Measurements from ENCODE around the gene DEFB114. TPM values are rescaled to one million over a fixed set of nuclear protein-coding genes. Genes with fewer than 3 reads are reported as not detected.
"Not testable (repeated sequence)": the region's sequence is repeated elsewhere in the genome, so short reads cannot be mapped to it uniquely, and the experiment has no call there.

DEFB114 gene
- total RNA-seq, 1 experiment from 2014 or later = not detected

GRCh38 chr6:49949062-49949461 is 14.9 kb downstream of the DEFB114 start:
- no peak for DNase-seq
- Mint-ChIP-seq H3K9me3 (ENCODE audit: unreplicated experiment) (no peaks in the 10 kb centered on the region), H3K4me3 (ENCODE audit: unreplicated experiment) (no peak overlapping the region), H3K4me1 (ENCODE audit: low read depth, unreplicated experiment) (no peaks in the 10 kb centered on the region), H3K27me3 (ENCODE audit: insufficient read depth, unreplicated experiment) (no peaks in the 10 kb centered on the region), H3K36me3 (ENCODE audit: insufficient read depth, unreplicated experiment) (no peaks in the 10 kb centered on the region), H3K27ac (ENCODE audit: unreplicated experiment) (no peak overlapping the region)
- Histone ChIP-seq H3K36me3 (ENCODE audit: control insufficient read depth, insufficient read depth, low read length) (no peaks in the 10 kb centered on the region), H3K9me3 (no peaks in the 10 kb centered on the region; the same call in 1 of the 2 replicates), H3K4me1 (no peaks in the 10 kb centered on the region), H3K4me3 (ENCODE audit: low read depth, low read length) (no peak overlapping the region), H3K27me3 (replicated peaks; ENCODE audit: control insufficient read depth, insufficient read depth, low read length) (no peaks in the 10 kb centered on the region)
- ChIA-PET POLR2A (no interaction called here), CTCF (no interaction called here)
- intact Hi-C loops (cut with micrococcal nuclease; ENCODE audit: unreplicated experiment) = no loop called here
- TF ChIP-seq, protein P1, sequence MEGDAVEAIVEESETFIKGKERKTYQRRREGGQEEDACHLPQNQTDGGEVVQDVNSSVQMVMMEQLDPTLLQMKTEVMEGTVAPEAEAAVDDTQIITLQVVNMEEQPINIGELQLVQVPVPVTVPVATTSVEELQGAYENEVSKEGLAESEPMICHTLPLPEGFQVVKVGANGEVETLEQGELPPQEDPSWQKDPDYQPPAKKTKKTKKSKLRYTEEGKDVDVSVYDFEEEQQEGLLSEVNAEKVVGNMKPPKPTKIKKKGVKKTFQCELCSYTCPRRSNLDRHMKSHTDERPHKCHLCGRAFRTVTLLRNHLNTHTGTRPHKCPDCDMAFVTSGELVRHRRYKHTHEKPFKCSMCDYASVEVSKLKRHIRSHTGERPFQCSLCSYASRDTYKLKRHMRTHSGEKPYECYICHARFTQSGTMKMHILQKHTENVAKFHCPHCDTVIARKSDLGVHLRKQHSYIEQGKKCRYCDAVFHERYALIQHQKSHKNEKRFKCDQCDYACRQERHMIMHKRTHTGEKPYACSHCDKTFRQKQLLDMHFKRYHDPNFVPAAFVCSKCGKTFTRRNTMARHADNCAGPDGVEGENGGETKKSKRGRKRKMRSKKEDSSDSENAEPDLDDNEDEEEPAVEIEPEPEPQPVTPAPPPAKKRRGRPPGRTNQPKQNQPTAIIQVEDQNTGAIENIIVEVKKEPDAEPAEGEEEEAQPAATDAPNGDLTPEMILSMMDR (IDR thresholded peaks at IDR 0.05; ENCODE audit: insufficient read depth in 1 of 2, low read depth in 1 of 2, low read length in 1 of 2, severe bottlenecking in 1 of 2, unreplicated experiment in 1 of 2) = no peak
- BruUV-seq (replicated peaks) = no TSS peak

DNA sequence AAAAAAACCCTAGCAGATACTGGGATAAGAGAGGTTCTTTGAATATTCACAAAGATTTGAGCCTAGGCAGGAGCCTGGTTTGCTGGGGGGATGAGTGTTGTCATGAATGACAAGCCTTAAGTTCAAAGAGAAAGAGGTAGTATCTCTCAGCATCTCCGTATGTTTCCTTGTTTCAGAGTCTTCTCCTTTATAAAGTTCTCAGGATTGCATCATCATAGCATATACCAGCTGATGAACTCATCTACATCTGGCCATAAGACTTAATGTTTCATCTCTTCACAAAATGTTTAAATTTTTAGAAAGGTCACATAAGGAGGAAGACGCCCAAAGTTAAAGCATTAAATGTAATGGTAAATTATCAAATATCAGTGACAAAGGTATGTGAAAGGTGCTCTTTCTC is 17.1 kb downstream of the DEFB114 start:
- Mint-ChIP-seq H3K4me3 (ENCODE audit: unreplicated experiment) (no peak overlapping the region), H3K27me3 (ENCODE audit: insufficient read depth, unreplicated experiment) (no peaks in the 10 kb centered on the region), H3K4me1 (ENCODE audit: low read depth, unreplicated experiment) (no peaks in the 10 kb centered on the region), H3K9me3 (ENCODE audit: unreplicated experiment) (no peaks in the 10 kb centered on the region), H3K27ac (ENCODE audit: unreplicated experiment) (no peak overlapping the region), H3K36me3 (ENCODE audit: insufficient read depth, unreplicated experiment) (no peaks in the 10 kb centered on the region)
- TF ChIP-seq, protein P1 (IDR thresholded peaks at IDR 0.05; ENCODE audit: insufficient read depth in 1 of 2, low read depth in 1 of 2, low read length in 1 of 2, severe bottlenecking in 1 of 2, unreplicated experiment in 1 of 2) = no peak
- intact Hi-C loops (cut with micrococcal nuclease; ENCODE audit: unreplicated experiment) = no loop called here
- Histone ChIP-seq H3K36me3 (ENCODE audit: control insufficient read depth, insufficient read depth, low read length) (no peaks in the 10 kb centered on the region), H3K4me1 (no peaks in the 10 kb centered on the region), H3K27me3 (replicated peaks; ENCODE audit: control insufficient read depth, insufficient read depth, low read length) (no peaks in the 10 kb centered on the region), H3K9me3 (no peaks in the 10 kb centered on the region; the same call in 1 of the 2 replicates), H3K4me3 (ENCODE audit: low read depth, low read length) (no peak overlapping the region)
- POLR2A ChIA-PET = no interaction called here
- no peak for DNase-seq
- CTCF ChIA-PET = no interaction called here
- BruUV-seq (replicated peaks) = no TSS peak

DNA sequence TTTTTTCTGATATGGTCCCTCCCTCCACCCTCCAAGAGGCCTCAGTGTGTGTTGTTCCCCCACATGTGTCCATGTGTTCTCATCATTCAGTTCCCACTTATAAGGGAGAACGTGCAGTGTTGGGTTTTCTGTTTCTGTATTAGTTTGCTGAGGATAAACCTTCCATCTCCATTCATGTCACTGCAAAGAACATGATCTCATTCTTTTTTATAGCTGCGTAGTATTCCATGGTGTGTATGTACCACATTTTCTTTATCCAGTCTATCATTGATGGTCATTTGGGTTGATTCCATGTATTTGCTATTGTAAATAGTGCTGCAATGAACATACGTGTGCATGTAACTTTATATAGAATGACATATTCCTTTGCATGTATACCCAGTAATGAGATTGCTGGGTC is 19.9 kb downstream of the DEFB114 start:
- H3K4me3 Mint-ChIP-seq (ENCODE audit: unreplicated experiment); CTCF ChIA-PET; intact Hi-C loops (cut with micrococcal nuclease; ENCODE audit: unreplicated experiment); H3K4me3 ChIP-seq (ENCODE audit: low read depth, low read length); H3K27me3 ChIP-seq (replicated peaks; ENCODE audit: control insufficient read depth, insufficient read depth, low read length); BruUV-seq (replicated peaks); H3K27ac Mint-ChIP-seq (ENCODE audit: unreplicated experiment); POLR2A ChIA-PET; H3K9me3 Mint-ChIP-seq (ENCODE audit: unreplicated experiment); H3K27me3 Mint-ChIP-seq (ENCODE audit: insufficient read depth, unreplicated experiment); H3K9me3 ChIP-seq; H3K4me1 Mint-ChIP-seq (ENCODE audit: low read depth, unreplicated experiment); H3K36me3 Mint-ChIP-seq (ENCODE audit: insufficient read depth, unreplicated experiment); H3K4me1 ChIP-seq; H3K36me3 ChIP-seq (ENCODE audit: control insufficient read depth, insufficient read depth, low read length); DNase-seq: not testable (repeated sequence)

DNA sequence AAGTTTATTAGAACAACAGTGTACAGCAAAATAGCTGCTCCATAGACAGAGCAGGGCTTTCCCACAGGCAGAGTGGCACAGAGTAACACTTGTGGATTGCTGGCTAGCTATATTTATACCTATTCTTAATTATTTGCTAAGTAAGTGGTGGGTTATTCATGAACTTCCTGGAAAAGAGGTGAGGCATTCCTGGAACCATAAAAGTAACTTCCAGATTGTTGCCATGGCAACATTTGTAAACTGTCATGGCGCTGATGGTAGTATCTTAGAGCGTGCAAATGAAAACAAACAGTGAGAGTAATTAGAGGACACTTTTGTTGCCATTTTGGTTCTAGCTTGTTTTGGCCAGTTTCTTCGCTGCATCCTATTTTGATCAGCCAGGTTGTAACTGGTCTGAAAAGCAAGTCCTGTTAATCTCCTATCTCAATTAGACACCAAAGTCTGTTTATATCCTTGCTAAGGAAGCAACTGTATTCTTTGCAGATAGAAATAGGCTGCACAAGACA is 23.9 kb downstream of the DEFB114 start:
- intact Hi-C loops (cut with micrococcal nuclease; ENCODE audit: unreplicated experiment) = no loop called here
- DNase-seq = no peak
- Mint-ChIP-seq H3K9me3 (ENCODE audit: unreplicated experiment) (no peaks in the 10 kb centered on the region), H3K4me1 (ENCODE audit: low read depth, unreplicated experiment) (no peaks in the 10 kb centered on the region), H3K4me3 (ENCODE audit: unreplicated experiment) (no peak overlapping the region), H3K27ac (ENCODE audit: unreplicated experiment) (no peak overlapping the region), H3K27me3 (ENCODE audit: insufficient read depth, unreplicated experiment) (peaks cover 5% of the 10 kb centered on the region), H3K36me3 (ENCODE audit: insufficient read depth, unreplicated experiment) (no peaks in the 10 kb centered on the region)
- H3K27me3 ChIP-seq (replicated peaks; ENCODE audit: control insufficient read depth, insufficient read depth, low read length) = no peaks in the 10 kb centered on the region
- CTCF ChIA-PET = no interaction called here
- H3K4me1 ChIP-seq = no peaks in the 10 kb centered on the region
- no peaks in the 10 kb centered on the region for H3K36me3 ChIP-seq (ENCODE audit: control insufficient read depth, insufficient read depth, low read length)
- no peak overlapping the region for H3K4me3 ChIP-seq (ENCODE audit: low read depth, low read length)
- no peaks in the 10 kb centered on the region; the same call in 1 of the 2 replicates for H3K9me3 ChIP-seq
- no TSS peak for BruUV-seq (replicated peaks)
- TF ChIP-seq, protein P1 (IDR thresholded peaks at IDR 0.05; ENCODE audit: insufficient read depth in 1 of 2, low read depth in 1 of 2, low read length in 1 of 2, severe bottlenecking in 1 of 2, unreplicated experiment in 1 of 2) = no peak
- POLR2A ChIA-PET = no interaction called here
